Liver (tissue), 1 donor: Measurements from ENCODE around the gene BAIAP2L1.

Experiments
- MAX ChIP-seq: IDR thresholded peaks from 2 replicates; pipeline ENCODE4 v1.6.1; 2016; ENCODE audit warnings: antibody characterized with exemption
- REST ChIP-seq: IDR thresholded peaks from 2 replicates; pipeline ENCODE4 v1.6.1; 2016; ENCODE audit warnings: antibody characterized with exemption, mild to moderate bottlenecking

DNA sequence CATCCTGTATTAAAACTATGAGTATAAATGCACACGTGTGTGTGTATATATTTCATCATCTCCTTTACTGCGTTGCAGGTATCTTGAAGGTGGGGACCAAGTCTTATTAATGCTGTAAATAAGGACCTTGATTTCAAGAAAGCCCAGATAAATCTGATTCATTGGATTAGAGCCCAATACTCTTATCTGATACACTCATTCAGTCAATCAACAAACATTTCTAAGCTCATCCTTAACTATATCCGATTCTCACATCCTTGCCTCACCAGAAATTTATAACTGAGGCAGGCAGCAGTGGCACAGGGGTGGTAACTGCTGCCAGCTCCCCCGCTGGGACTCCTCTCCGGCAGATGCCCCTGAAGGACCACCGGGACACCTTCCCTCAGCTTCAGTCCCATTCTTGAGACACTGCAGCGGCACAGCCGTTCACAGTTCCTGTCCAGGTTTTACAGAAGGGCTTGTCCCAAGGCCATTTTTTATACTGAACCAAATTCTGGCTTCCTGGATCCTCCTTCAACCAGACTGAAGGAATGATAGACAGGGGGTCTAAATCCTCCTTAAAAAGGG is 65.4 kb downstream of the BAIAP2L1 start:
- TF ChIP-seq MAX = no peak
- no peak for TF ChIP-seq REST
